ENCODE results near the gene CACNA2D4. TPM values are rescaled to one million over a fixed set of nuclear protein-coding genes. Genes with fewer than 3 reads are reported as not detected.

The CACNA2D4 gene
- total RNA-seq, 2 donors from 2014 or later: 5.9 to 7.3 TPM

- intact Hi-C loops (cut with DNase I): loop anchor here in 1 of 2 donors (10.0 kb wide), 1 partner anchor 484 kb away; no protein-coding TSS in a partner anchor
- peak; percentile 85 for DNase-seq (ENCODE audit: low spot score)
These were observed 117.8 kb downstream of the CACNA2D4 start for GRCh38 chr12:1800401-1801302.

GRCh38 chr12:1799882-1800400 lies 118.5 kb downstream of the CACNA2D4 start:
- DNase-seq (ENCODE audit: low spot score): peak; percentile 78
- intact Hi-C loops (cut with DNase I): loop anchor here (5.0 to 10.0 kb wide), 5 partner anchors 127 to 785 kb away; no protein-coding TSS in a partner anchor

DNA sequence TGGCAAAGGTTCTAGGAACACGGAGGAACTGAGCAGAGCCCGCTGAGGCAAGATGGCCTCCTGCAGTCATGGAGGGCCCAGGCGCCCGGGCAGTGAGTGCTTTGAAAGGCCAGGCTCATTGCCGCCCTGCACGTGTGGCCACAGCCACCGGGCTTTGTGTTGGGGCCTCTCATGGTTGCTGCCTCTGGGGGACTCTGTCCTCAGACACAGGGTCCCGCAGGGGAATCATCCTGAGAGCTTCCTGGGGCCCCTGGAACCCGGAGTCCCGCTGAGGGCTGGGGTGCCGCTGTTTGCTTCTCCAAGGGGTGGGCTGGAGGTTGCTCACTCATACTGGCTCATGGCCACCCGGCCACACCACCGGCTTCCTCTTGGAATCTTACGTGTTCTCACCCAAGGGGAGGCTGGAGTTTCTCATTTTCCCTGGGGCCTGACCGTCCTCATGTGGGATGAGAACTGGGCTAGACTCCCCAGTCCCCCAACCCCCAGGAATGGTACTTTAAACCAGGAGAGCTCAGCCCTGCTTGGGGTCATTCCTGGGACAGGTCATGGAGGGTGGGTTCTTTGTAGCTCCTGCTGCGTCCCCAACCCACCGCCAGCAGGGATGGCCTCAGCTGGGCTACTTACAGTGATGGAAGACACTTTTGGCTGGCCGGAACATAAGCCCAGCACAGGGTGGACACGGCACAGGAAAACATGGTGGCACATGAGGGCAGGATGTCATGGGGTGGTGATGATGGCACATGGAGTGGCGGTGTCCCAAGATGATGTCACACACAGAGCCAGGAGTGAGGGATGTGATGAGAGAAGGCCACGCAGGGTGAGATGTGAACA lies 119.2 kb downstream of the CACNA2D4 start:
- peak; percentile 79 for DNase-seq (ENCODE audit: low spot score)
- intact Hi-C loops (cut with DNase I): loop anchor here (5.0 to 10.0 kb wide), 4 partner anchors 128 to 786 kb away; no protein-coding TSS in a partner anchor

DNA sequence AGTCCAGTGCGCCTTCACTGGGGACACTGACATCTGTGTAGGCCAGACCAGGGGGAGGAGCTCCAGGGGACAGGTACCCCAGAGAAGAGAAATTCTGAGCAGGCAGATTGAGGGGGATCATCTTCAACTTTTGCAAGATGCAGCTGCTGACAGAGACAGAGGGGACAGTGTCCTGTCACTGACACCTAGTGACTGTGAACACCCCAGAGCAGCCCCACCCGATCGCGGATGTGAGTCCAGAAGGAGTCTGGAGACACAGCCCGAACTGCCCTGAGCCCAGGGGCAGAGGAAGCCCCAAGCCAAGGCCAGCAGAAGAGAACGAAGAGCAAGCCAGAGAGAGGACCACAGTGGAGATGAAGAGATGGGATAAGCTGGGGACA lies 119.8 kb downstream of the CACNA2D4 start:
- DNase-seq (ENCODE audit: low spot score): no peak
- intact Hi-C loops (cut with DNase I): loop anchor here (5.0 to 10.0 kb wide), 4 partner anchors 129 to 786 kb away; no protein-coding TSS in a partner anchor

- intact Hi-C loops (cut with DNase I): loop anchor here (2.0 to 10.0 kb wide), 5 partner anchors 129 to 787 kb away; no protein-coding TSS in a partner anchor
- peak; percentile 82 for DNase-seq (ENCODE audit: low spot score)
These were observed 120.3 kb downstream of the CACNA2D4 start for GRCh38 chr12:1797991-1798640.

- DNase-seq (ENCODE audit: low spot score): peak; percentile 92
- intact Hi-C loops (cut with DNase I): loop anchor here (2.0 to 10.0 kb wide), 5 partner anchors 130 to 788 kb away; no protein-coding TSS in a partner anchor
These were observed 121.2 kb downstream of the CACNA2D4 start for GRCh38 chr12:1797011-1797901.

- intact Hi-C loops (cut with DNase I): loop anchor here (2.0 to 10.0 kb wide), 5 partner anchors 131 to 788 kb away; no protein-coding TSS in a partner anchor
- DNase-seq (ENCODE audit: low spot score): peak; percentile 86
These were observed 121.9 kb downstream of the CACNA2D4 start for GRCh38 chr12:1796515-1797010.

GRCh38 chr12:1795785-1796514 lies 122.5 kb downstream of the CACNA2D4 start:
- DNase-seq (ENCODE audit: low spot score): peak; percentile 98
- intact Hi-C loops (cut with DNase I): loop anchor here (2.0 to 10.0 kb wide), 5 partner anchors 131 to 789 kb away; no protein-coding TSS in a partner anchor

- intact Hi-C loops (cut with DNase I): loop anchor here (5.0 to 10.0 kb wide), 4 partner anchors 132 to 789 kb away; no protein-coding TSS in a partner anchor
- DNase-seq (ENCODE audit: low spot score): peak; percentile 79
These were observed 123.1 kb downstream of the CACNA2D4 start for GRCh38 chr12:1795221-1795784.

DNA sequence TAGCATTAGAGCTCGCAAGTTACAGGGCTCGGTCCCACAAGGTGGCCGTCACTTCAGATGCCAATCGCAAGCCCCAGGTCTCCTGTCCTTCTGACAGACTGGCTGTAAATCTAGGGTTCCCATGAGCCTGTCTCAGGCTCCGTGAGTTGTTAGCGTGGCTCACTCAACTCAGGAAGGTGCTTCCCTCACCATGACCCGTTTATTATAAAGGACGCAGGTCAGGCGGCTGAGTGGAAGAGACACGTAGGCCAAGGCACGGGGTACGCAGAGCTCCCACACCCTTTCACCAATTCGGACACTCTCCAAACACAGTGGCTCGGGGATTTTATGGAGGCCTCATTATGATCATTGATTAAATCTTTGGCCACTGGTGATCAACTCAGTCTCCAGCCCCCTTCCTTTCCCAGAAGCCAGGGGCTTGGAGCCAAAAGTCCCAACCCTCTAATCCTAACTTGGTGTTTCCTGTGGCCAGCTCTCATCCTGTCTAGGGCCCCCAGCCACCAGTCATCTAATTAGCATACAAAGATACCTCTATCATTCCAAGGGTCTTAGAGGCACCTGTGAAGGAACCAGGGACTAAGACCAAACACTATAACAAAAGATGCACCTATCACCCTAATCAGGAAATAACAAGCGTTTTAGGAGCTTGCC lies 123.9 kb downstream of the CACNA2D4 start:
- intact Hi-C loops (cut with DNase I): loop anchor here (5.0 to 10.0 kb wide), 5 partner anchors 133 to 790 kb away; no protein-coding TSS in a partner anchor
- DNase-seq (ENCODE audit: low spot score): no peak

DNA sequence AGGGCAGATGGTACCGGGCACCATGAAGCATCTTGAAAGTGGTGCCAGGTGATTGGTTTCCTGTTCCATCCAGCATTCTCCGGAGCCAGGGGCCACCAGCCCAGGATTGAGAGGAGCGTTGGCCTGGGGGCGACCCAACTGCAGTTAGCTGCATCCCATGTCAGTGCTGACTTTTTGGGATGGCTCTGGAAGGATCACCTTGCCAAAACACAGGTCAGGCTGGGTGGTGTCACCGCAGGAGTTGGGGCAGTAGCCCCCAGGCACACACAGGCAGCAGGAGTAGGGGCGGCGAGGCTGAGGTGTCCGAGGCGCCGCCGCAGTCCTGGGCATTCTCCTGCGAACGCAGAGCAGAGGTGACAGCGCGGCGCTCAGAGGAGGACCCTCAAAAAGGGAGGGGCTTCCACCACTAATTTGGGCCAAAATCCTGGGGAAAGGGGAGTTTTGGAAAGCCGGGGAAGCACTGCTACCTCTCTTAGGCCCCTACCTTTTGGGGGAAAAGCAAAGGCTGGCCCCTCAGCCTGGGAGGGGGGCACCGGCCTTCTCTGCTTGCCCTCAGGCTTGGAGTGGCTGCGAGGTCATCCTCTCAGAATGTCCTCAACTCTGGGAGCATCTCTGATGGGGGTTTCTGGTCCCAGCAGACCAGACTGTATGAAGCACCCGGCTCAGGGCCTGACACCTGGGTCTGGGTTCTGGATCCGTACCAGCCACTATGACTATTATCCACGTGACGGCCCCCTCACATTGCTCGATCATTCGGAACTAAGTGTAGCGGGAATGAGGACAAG lies 124.8 kb downstream of the CACNA2D4 start:
- intact Hi-C loops (cut with DNase I): loop anchor here (5.0 to 10.0 kb wide), 3 partner anchors 141 to 791 kb away; no protein-coding TSS in a partner anchor
- DNase-seq (ENCODE audit: low spot score): no peak

DNA sequence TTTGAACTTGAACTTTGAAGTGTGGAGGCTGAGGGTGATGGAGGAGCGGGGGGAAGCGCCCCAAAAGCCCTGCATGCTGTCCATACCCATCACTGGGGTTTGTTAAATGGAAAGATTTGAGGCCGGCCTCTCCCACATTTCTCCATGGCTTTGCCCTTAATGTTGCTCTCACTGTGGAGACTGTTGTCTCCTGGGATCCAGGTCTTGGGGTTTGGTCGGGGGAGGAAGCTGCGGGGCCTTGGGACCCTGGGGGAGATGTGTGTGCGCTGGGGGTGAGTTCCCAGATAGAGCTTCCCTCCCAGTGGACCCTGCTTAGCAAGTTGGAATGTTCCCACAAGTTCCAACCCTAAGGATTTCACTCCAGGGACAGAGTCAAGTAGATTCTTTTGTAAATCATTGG lies 126.0 kb downstream of the CACNA2D4 start:
- DNase-seq (ENCODE audit: low spot score): no peak
- intact Hi-C loops (cut with DNase I): loop anchor here (5.0 to 10.0 kb wide), 3 partner anchors 140 to 792 kb away; no protein-coding TSS in a partner anchor

GRCh38 chr12:1791104-1791841 lies 127.2 kb downstream of the CACNA2D4 start:
- DNase-seq (ENCODE audit: low spot score): peak; percentile 85
- intact Hi-C loops (cut with DNase I): loop anchor here (2.0 to 10.0 kb wide), 4 partner anchors 136 to 794 kb away; no protein-coding TSS in a partner anchor

- no peak for DNase-seq (ENCODE audit: low spot score)
- intact Hi-C loops (cut with DNase I): loop anchor here (2.0 to 10.0 kb wide), 4 partner anchors 136 to 794 kb away; no protein-coding TSS in a partner anchor
These were observed 128.0 kb downstream of the CACNA2D4 start for GRCh38 chr12:1790444-1790843.
